GM10266 (cell line): ENCODE data around the gene ATXN2.

ENCODE experiments used
- DNase-seq: peaks from one replicate; pipeline ENCODE4 v3.0.0; 2012; ENCODE audit errors: extremely low spot score
- TF ChIP-seq, protein P1 (sequence below): IDR thresholded peaks from 2 replicates; pipeline ENCODE4 v1.5.1; 2012; ENCODE audit warnings: mild to moderate bottlenecking, low read depth; ENCODE audit not compliant: control insufficient read depth, insufficient read depth; ENCODE audit errors: missing control alignments

The ATXN2 gene

GRCh38 chr12:111440631-111441030, 158.5 kb downstream of the ATXN2 start:
- TF ChIP-seq, protein P1, sequence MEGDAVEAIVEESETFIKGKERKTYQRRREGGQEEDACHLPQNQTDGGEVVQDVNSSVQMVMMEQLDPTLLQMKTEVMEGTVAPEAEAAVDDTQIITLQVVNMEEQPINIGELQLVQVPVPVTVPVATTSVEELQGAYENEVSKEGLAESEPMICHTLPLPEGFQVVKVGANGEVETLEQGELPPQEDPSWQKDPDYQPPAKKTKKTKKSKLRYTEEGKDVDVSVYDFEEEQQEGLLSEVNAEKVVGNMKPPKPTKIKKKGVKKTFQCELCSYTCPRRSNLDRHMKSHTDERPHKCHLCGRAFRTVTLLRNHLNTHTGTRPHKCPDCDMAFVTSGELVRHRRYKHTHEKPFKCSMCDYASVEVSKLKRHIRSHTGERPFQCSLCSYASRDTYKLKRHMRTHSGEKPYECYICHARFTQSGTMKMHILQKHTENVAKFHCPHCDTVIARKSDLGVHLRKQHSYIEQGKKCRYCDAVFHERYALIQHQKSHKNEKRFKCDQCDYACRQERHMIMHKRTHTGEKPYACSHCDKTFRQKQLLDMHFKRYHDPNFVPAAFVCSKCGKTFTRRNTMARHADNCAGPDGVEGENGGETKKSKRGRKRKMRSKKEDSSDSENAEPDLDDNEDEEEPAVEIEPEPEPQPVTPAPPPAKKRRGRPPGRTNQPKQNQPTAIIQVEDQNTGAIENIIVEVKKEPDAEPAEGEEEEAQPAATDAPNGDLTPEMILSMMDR: no peak
- no peak for DNase-seq

DNA sequence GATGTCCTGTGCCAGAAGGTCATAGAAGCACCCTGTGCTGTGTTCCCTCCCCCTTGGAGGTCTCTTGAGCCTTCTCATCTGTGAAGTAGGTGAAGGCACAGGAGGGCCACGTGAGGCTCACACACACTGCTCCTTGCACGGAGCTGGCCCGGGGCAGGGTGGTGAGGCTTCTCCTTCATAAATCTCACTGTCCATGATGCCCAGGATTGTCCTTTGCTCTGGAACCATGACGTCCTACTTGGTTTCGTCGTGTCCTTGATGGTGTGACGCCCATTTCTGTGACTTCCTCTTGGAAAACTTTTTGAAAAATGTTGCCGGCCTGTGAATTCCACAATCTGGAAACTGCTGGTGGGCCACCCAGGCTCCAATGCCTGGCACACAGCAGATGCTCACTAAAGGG, 159.0 kb downstream of the ATXN2 start:
- TF ChIP-seq, protein P1: no peak
- DNase-seq: no peak

DNA sequence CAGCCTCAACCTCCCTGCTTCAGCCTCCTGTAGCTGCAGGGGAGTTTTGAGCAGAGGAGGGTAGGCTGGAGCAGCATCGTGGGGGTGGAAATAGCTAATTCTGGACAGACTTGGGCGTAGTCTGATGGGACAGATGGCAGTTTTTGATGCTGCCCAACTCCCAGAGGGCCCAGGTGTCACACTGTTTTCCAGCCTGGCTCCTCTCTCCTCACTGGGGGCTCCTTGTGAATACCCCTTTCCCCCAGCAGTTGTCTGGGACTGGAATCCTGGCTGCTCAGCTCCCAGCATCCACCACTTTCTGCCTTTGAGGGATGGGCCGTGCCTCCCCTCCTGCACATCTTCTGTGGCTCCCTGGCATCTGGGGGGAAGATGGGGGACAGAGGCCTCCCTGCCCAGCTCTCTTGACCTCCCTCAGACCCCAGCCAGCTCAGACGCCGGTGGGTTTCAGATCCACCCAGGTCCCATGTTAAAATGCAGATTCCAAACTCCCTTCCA, 159.4 kb downstream of the ATXN2 start:
- TF ChIP-seq, protein P1: no peak
- DNase-seq: no peak

- TF ChIP-seq, protein P1: no peak
- DNase-seq: no peak
Measured at GRCh38 chr12:111438481-111438880, 160.6 kb downstream of the ATXN2 start.

GRCh38 chr12:111437816-111438454, 161.2 kb downstream of the ATXN2 start:
- TF ChIP-seq, protein P1: no peak
- DNase-seq: no peak

DNA sequence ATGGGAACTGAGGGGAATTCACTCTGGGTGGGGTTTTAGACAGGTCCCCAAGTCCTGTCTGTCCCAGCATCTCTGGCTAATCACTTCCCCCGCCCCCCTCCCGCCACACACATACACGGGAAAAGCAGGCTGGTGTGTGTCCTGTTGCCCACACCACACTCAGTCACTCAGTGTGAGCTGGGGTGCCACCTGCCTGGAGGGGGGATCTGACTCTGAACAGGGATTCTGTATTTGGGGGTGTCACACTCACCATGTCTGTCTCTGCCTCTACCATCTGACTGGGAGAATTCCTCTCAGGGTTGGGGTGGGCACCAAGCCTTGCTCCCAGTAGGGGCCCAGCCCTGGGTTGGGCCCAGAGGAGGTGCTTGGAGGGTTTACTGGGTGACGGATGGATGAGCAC, 162.3 kb downstream of the ATXN2 start:
- no peak for DNase-seq
- TF ChIP-seq, protein P1: no peak

DNA sequence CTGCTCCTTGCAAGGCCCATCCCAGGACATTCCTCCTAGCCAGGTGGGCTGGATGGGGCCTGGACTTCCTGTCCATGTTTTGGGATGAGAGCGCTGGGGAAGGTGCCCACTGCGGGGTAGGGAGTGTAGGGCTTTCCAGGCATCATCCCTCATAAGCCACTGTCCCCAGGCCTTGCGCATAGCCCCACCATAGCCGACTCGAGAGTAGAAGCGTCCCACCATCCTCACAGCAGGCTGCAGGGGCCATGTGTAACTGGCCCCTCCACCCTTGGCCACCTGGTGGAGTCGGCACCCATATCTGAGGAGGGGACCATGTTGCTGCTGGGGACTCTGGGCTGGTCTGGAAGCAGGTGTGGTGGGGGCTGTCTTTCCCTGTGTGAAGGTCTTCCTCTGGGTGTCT, 162.8 kb downstream of the ATXN2 start:
- TF ChIP-seq, protein P1: no peak
- no peak for DNase-seq
